ENCODE measurements around the gene OR4C46. TPM values are rescaled to one million over a fixed set of nuclear protein-coding genes. Genes with fewer than 3 reads are reported as not detected.

OR4C46 gene
- total and polyA plus RNA-seq, 2 donors (not counting 1 experiment from before 2014, with no cell fraction given), result not detected

DNA sequence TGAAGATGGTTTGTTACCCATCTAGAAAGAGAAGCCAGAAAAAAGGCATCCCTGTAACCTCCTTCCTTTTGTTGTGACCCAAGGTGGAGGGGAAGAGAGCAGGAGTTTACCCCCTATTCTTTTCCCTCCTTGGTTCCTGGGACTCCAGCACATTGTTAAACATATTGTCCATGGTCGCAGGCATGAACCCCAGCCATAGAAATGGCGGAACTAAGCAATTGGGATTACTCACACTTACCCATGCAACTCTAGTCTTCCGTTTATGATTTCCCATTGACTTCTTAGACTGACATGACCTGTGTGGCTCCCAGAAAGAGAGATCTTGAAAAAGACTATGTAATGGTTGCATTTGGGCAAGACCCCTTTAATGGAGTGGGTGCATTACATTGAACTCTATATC lies 45.4 kb downstream of the OR4C46 start:
- Histone ChIP-seq H2AFZ (ENCODE audit: low read length) (no peak overlapping the region), H3K9me3 (ENCODE audit: control insufficient read depth, insufficient read depth, low read depth, low read length) (no peaks in the 10 kb centered on the region), H3K27ac (ENCODE audit: insufficient read depth, low read length) (no peak overlapping the region), H3K4me1 (ENCODE audit: control insufficient read depth, extremely low read depth, insufficient read depth, low read length) (no peaks in the 10 kb centered on the region), H3K9ac (ENCODE audit: insufficient read depth, low read length) (no peak overlapping the region), H3K36me3 (ENCODE audit: control insufficient read depth, insufficient read depth, low read length) (no peaks in the 10 kb centered on the region), H4K20me1 (ENCODE audit: control insufficient read depth, extremely low read depth, insufficient read depth, low read length) (no peaks in the 10 kb centered on the region), H3K79me2 (ENCODE audit: control insufficient read depth, insufficient read depth, low read length) (no peaks in the 10 kb centered on the region), H3K27me3 (ENCODE audit: control insufficient read depth, insufficient read depth, low read length) (no peaks in the 10 kb centered on the region), H3K4me2 (ENCODE audit: extremely low read depth, insufficient read depth, low read length) (no peak overlapping the region), H3K4me3 (replicated peaks in 1 of 4; ENCODE audit: control extremely low read depth in 1 of 4, insufficient read depth in 1 of 4, low read depth in 3 of 4, low read length in 4 of 4) (no peak overlapping the region)
- TF ChIP-seq EZH2 (IDR thresholded peaks at IDR 0.05; ENCODE audit: low read length, missing control alignments), result no peak
- no peak for TF ChIP-seq CTCF (conservative IDR thresholded peaks at IDR 0.05 in 1 of 2, IDR thresholded peaks at IDR 0.05 in 1 of 2; ENCODE audit: low read depth in 1 of 2, low read length in 2 of 2)
- peak in 1 of 2 donors; percentile 2 for DNase-seq (ENCODE audit: low read depth in 2 of 2)

Other genes with a start within 250 kb of the OR4C46 start
- gene OR4A5, start 102.8 kb upstream of the OR4C46 start, total RNA-seq, result not detected in 2 replicates
- not detected in 2 replicates for gene OR4A5, start 102.8 kb upstream of the OR4C46 start, polyA plus RNA-seq